Activated naive CD4-positive, alpha-beta T cell treated with anti-CD3 and anti-CD28 coated beads, Interleukin-2, amount 50 U/mL, for 72 hours (primary cell): ENCODE data around the gene KIR2DL3. TPM values are rescaled to one million over a fixed set of nuclear protein-coding genes. Genes with fewer than 3 reads are reported as not detected.
"Not testable (repeated sequence)": the region's sequence is repeated elsewhere in the genome, so short reads cannot be mapped to it uniquely, and the experiment has no call there.

ENCODE experiments used
- ATAC-seq, 2 donors: fragments of 150-1000 bp; cut with Tn5 transposase; 2 replicates each; pipeline ENCODE4 v1.10.0; 2021; ENCODE audit warnings: mild to moderate bottlenecking in 2 of 2, moderate library complexity in 2 of 2
- DNase-seq, 2 donors: peaks; one replicate each; pipeline ENCODE4 v3.0.0; 2021 to 2022; ENCODE audit warnings: low spot score in 2 of 2
- H3K27ac Mint-ChIP-seq, 2 donors: one replicate each; pipeline ENCODE4 v1.8.0; 2022; ENCODE audit warnings: mild to moderate bottlenecking in 2 of 2, mixed read lengths in 2 of 2
- H3K36me3 Mint-ChIP-seq, 2 donors: one replicate each; pipeline ENCODE4 v1.8.0; 2022; ENCODE audit warnings: mixed read lengths in 2 of 2
- H3K9me3 Mint-ChIP-seq, 2 donors: one replicate each; pipeline ENCODE4 v1.8.0; 2022; ENCODE audit warnings: mixed read lengths in 2 of 2
- total RNA-seq, 2 donors: library from RNA; stranded (reverse); gene quantifications; one replicate each; pipeline ENCODE4 v1.2.3, GENCODE V29; 2022

The KIR2DL3 gene
- under 1 TPM in 1 of 2 donors, not detected in 1; 0.27 TPM for total RNA-seq

GRCh38 chr19:54738306-54738705 lies at the start of gene KIR2DL3:
Gene KIR2DL3 (plus strand): TSS chr19:54738513. CDS start chr19:54738546, 33 bp downstream.
- not testable (repeated sequence) for H3K36me3 Mint-ChIP-seq, ATAC-seq, H3K9me3 Mint-ChIP-seq, DNase-seq
- peak within 1 kb of the TSS in 1 of 2 donors; percentile 53 for H3K27ac Mint-ChIP-seq

- Mint-ChIP-seq H3K9me3 (peaks cover 3% of the 10 kb centered on the region in 2 donors), H3K36me3 (peaks cover 0 to 4% of the 10 kb centered on the region in 2 donors), H3K27ac (no peak overlapping the region)
- no peak for DNase-seq
- ATAC-seq = no peak
These were observed 46.6 kb upstream of the KIR2DL3 start for GRCh38 chr19:54691582-54692297.

- Mint-ChIP-seq H3K27ac (no peak overlapping the region), H3K9me3 (peaks cover 3% of the 10 kb centered on the region in 2 donors), H3K36me3 (peaks cover 0 to 4% of the 10 kb centered on the region in 2 donors)
- DNase-seq (no peak), ATAC-seq (no peak)
These were observed 46.1 kb upstream of the KIR2DL3 start for GRCh38 chr19:54692298-54692615.

- DNase-seq (no peak), ATAC-seq (no peak)
- no peak overlapping the region for H3K27ac Mint-ChIP-seq
- peaks cover 3% of the 10 kb centered on the region in 2 donors for H3K9me3 Mint-ChIP-seq
- H3K36me3 Mint-ChIP-seq = peaks cover 0 to 4% of the 10 kb centered on the region in 2 donors
These were observed 43.7 kb upstream of the KIR2DL3 start for GRCh38 chr19:54694648-54695047.

- peaks cover 0 to 4% of the 10 kb centered on the region in 2 donors for H3K36me3 Mint-ChIP-seq
- DNase-seq (no peak), ATAC-seq (no peak)
- H3K27ac Mint-ChIP-seq = no peak overlapping the region
- H3K9me3 Mint-ChIP-seq = peaks cover 3% of the 10 kb centered on the region in 2 donors
These were observed 42.2 kb upstream of the KIR2DL3 start for GRCh38 chr19:54696117-54696548.

GRCh38 chr19:54696766-54697165 lies 41.5 kb upstream of the KIR2DL3 start:
- no peak overlapping the region for H3K27ac Mint-ChIP-seq
- H3K9me3 Mint-ChIP-seq = peaks cover 0 to 3% of the 10 kb centered on the region in 2 donors
- DNase-seq = no peak
- H3K36me3 Mint-ChIP-seq = peaks cover 0 to 4% of the 10 kb centered on the region in 2 donors
- ATAC-seq = no peak

- not testable (repeated sequence) for H3K36me3 Mint-ChIP-seq, H3K27ac Mint-ChIP-seq, ATAC-seq, H3K9me3 Mint-ChIP-seq, DNase-seq
These were observed 40.6 kb upstream of the KIR2DL3 start for GRCh38 chr19:54697716-54698115.

- no peak overlapping the region for H3K27ac Mint-ChIP-seq
- DNase-seq = no peak
- peaks cover 0 to 5% of the 10 kb centered on the region in 2 donors for H3K9me3 Mint-ChIP-seq
- H3K36me3 Mint-ChIP-seq = no peaks in the 10 kb centered on the region
- ATAC-seq = no peak
These were observed 33.4 kb upstream of the KIR2DL3 start for GRCh38 chr19:54704928-54705327.

GRCh38 chr19:54707962-54708361 lies 30.4 kb upstream of the KIR2DL3 start:
- Mint-ChIP-seq H3K9me3 (peaks cover 0 to 7% of the 10 kb centered on the region in 2 donors), H3K36me3 (no peaks in the 10 kb centered on the region), H3K27ac (peak overlapping the region in 1 of 2 donors; percentile 44)
- ATAC-seq (peak in 1 of 2 donors; percentile 55), DNase-seq (no peak)

- DNase-seq (no peak), ATAC-seq (no peak)
- Mint-ChIP-seq H3K36me3 (no peaks in the 10 kb centered on the region), H3K9me3 (peaks cover 0 to 10% of the 10 kb centered on the region in 2 donors), H3K27ac (no peak overlapping the region)
These were observed 29.5 kb upstream of the KIR2DL3 start for GRCh38 chr19:54708781-54709180.

GRCh38 chr19:54709212-54709948 lies 28.9 kb upstream of the KIR2DL3 start:
- no peak for ATAC-seq

GRCh38 chr19:54709956-54710355 lies 28.4 kb upstream of the KIR2DL3 start:
- not testable (repeated sequence) for H3K27ac Mint-ChIP-seq, DNase-seq, H3K9me3 Mint-ChIP-seq, H3K36me3 Mint-ChIP-seq, ATAC-seq

More at GRCh38 chr19:54709212-54709948, 28.9 kb upstream of the KIR2DL3 start:
- H3K27ac Mint-ChIP-seq = no peak overlapping the region
- H3K9me3 Mint-ChIP-seq = peaks cover 0 to 6% of the 10 kb centered on the region in 2 donors
- H3K36me3 Mint-ChIP-seq = no peaks in the 10 kb centered on the region
- DNase-seq = no peak

GRCh38 chr19:54724142-54724541 lies 14.2 kb upstream of the KIR2DL3 start, which contains the start of gene KIR3DL3:
Gene KIR3DL3 (plus strand): TSS chr19:54724442. CDS start chr19:54724497, 55 bp downstream.
- H3K9me3 Mint-ChIP-seq = peaks cover 9 to 18% of the 10 kb centered on the region in 2 donors
- ATAC-seq = no peak
- no peak within 1 kb of the TSS for H3K27ac Mint-ChIP-seq

GRCh38 chr19:54724644-54725043 lies 13.7 kb upstream of the KIR2DL3 start:
- Mint-ChIP-seq H3K9me3 (peaks cover 9 to 18% of the 10 kb centered on the region in 2 donors), H3K36me3 (peaks cover 0 to 6% of the 10 kb centered on the region in 2 donors), H3K27ac (no peak overlapping the region)
- ATAC-seq (no peak), DNase-seq (no peak)

More at GRCh38 chr19:54724142-54724541, 14.2 kb upstream of the KIR2DL3 start, which contains the start of gene KIR3DL3:
- DNase-seq = no peak
- H3K36me3 Mint-ChIP-seq = peaks cover 0 to 8% of the 10 kb centered on the region in 2 donors

GRCh38 chr19:54725321-54725720 lies 13.0 kb upstream of the KIR2DL3 start:
- H3K9me3 Mint-ChIP-seq = peaks cover 9 to 15% of the 10 kb centered on the region in 2 donors
- DNase-seq = no peak
- H3K27ac Mint-ChIP-seq = no peak overlapping the region
- no peak for ATAC-seq
- H3K36me3 Mint-ChIP-seq = peaks cover 0 to 6% of the 10 kb centered on the region in 2 donors

GRCh38 chr19:54727562-54727961 lies 10.8 kb upstream of the KIR2DL3 start:
- Mint-ChIP-seq H3K9me3 (peaks cover 4 to 9% of the 10 kb centered on the region in 2 donors), H3K36me3 (peaks cover 0 to 6% of the 10 kb centered on the region in 2 donors), H3K27ac (no peak overlapping the region)
- ATAC-seq (no peak), DNase-seq (no peak)

GRCh38 chr19:54728167-54728566 lies 10.1 kb upstream of the KIR2DL3 start:
- no peak for ATAC-seq
- H3K27ac Mint-ChIP-seq = no peak overlapping the region
- H3K9me3 Mint-ChIP-seq = peaks cover 4 to 9% of the 10 kb centered on the region in 2 donors
- H3K36me3 Mint-ChIP-seq = peaks cover 0 to 6% of the 10 kb centered on the region in 2 donors
- no peak for DNase-seq
